GM12864 (cell line): ENCODE measurements around the gene TAF9B.
"Not testable (repeated sequence)": the region's sequence is repeated elsewhere in the genome, so short reads cannot be mapped to it uniquely, and the experiment has no call there.

Experiments
- DNase-seq: peaks from one replicate; pipeline ENCODE4 v3.0.0-alpha.2; 2011; ENCODE audit warnings: low read depth
- H3K4me3 ChIP-seq: 2 replicates; pipeline ENCODE4 v1.5.1; 2011; ENCODE audit warnings: mild to moderate bottlenecking, low read depth, low read length, control low read depth
- TF ChIP-seq, protein P1 (sequence below): IDR thresholded peaks from 2 replicates; pipeline ENCODE4 v1.5.1; 2011; ENCODE audit warnings: low read depth, mild to moderate bottlenecking, moderate library complexity, low read length, control low read depth, inconsistent platforms; ENCODE audit errors: missing control alignments

Gene TAF9B

DNA sequence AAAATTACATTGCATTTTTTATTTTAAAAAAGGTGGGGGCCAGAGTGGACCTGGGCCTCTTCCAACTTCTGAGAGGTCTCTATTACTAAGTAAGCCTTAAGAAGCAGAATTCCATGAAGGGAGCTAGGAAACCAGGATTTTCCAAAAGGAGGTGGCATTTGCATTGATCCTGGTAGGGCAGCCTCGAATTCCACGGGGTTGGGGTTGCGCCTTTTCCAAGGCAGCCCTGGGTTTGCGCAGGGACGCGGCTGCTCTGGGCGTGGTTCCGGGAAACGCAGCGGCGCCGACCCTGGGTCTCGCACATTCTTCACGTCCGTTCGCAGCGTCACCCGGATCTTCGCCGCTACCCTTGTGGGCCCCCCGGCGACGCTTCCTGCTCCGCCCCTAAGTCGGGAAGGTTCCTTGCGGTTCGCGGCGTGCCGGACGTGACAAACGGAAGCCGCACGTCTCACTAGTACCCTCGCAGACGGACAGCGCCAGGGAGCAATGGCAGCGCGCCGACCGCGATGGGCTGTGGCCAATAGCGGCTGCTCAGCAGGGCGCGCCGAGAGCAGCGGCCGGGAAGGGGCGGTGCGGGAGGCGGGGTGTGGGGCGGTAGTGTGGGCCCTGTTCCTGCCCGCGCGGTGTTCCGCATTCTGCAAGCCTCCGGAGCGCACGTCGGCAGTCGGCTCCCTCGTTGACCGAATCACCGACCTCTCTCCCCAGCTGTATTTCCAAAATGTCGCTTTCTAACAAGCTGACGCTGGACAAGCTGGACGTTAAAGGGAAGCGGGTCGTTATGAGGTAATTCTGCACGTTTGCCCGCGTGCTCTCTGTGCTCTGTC lies 35.6 kb downstream of the TAF9B start, which contains the start of gene PGK1:
Gene PGK1, plus strand, starts transcription at position 626 of the 824 bp plus-strand sequence. Its CDS starts 93 bp downstream, at position 719.
- peak within 1 kb of the TSS; percentile 81 for H3K4me3 ChIP-seq
- peak; percentile 92 for DNase-seq
- TF ChIP-seq, protein P1, sequence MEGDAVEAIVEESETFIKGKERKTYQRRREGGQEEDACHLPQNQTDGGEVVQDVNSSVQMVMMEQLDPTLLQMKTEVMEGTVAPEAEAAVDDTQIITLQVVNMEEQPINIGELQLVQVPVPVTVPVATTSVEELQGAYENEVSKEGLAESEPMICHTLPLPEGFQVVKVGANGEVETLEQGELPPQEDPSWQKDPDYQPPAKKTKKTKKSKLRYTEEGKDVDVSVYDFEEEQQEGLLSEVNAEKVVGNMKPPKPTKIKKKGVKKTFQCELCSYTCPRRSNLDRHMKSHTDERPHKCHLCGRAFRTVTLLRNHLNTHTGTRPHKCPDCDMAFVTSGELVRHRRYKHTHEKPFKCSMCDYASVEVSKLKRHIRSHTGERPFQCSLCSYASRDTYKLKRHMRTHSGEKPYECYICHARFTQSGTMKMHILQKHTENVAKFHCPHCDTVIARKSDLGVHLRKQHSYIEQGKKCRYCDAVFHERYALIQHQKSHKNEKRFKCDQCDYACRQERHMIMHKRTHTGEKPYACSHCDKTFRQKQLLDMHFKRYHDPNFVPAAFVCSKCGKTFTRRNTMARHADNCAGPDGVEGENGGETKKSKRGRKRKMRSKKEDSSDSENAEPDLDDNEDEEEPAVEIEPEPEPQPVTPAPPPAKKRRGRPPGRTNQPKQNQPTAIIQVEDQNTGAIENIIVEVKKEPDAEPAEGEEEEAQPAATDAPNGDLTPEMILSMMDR = no peak

DNA sequence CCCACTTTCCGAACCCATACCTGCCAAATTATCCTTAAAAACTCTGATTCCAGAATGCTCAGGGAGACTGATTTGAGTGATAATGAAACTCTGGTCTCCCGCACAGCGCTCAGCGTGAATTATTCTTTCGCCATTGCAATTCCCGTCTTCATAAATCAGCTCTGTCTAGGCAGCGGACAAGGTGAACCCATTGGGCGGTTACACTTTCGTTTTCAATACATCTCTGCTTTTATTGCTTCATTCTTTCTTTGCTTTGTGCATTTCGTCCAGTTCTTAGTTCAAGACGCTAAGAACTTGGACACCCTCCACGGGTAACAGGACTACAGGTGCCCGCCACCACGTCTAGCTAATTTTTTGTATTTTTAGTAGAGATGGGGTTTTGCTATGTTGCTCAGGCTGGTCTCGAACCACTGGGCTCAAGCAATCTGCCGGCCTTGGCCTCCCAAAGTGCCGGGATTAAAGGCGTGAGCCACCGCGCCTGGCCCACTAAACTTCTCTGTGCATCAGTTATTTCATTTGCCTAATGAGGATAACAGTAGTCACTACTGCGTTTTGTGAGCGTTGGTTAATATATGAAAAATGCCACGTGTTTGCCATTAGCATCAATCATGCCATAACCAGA lies 36.3 kb downstream of the TAF9B start:
- TF ChIP-seq, protein P1 = no peak
- no peak for DNase-seq
- peak overlapping the region; percentile 42; the same call in 1 of the 2 replicates for H3K4me3 ChIP-seq

DNA sequence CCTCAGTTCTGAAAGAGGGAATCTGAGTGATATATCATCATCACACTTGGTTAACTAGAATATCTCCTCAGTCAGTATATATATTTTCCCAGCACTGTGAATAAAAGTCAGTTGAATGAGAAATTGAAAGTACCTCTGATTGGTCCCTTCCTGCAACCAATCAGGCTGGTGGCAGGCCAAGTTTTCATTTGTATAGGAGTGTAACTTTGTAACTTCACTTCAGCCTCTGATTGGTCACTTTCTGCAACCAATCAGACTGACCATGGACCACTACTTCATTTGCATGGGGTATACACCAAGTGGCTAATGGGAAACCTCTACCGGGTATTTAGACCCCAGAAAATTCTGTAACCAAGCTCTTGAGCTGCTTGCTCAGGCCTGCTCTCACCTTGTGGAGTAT lies 37.4 kb downstream of the TAF9B start:
- no peak overlapping the region for H3K4me3 ChIP-seq
- TF ChIP-seq, protein P1 = no peak
- no peak for DNase-seq

DNA sequence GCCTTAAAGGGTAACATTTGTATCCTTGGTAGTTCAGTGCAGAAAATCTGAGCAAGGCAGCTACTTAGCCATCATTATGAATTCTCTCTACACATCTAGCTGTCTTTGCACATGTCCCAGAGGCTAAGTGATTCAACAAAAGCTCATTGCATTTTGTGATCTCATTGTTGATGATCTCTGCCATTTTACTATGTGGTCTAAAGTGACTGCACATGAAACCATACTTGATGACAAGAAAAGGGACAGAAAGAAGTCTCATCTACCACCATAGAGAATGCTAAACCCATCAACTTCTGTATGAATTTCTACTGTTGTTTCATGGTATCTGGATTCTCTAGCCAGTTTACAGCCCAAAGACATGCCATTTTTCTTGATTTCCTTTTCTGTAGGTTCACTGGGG lies 41.3 kb downstream of the TAF9B start:
- no peak for DNase-seq
- TF ChIP-seq, protein P1 = no peak
- H3K4me3 ChIP-seq = no peak overlapping the region

DNA sequence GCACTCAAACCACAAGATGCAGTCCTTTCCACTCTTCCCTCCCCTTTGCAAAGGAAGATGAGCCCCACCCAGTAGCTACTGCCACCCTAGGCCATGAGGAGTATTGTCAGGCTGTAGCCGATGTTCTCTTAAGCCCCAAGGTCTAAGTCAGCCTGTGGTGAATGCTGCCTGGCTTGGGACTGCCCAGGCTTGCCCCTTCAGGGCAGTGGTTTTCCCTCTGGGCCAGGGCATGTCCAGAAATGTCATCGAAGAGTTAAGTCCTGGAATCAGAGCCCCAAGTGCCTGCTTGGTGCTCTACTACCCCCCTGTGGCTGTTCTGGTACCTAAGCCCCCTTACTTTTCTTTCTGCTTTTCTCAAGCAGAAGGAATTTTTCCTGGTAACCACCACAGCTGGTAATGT lies 47.2 kb downstream of the TAF9B start:
- DNase-seq = no peak
- TF ChIP-seq, protein P1 = peak; percentile 54
- H3K4me3 ChIP-seq = no peak overlapping the region

DNA sequence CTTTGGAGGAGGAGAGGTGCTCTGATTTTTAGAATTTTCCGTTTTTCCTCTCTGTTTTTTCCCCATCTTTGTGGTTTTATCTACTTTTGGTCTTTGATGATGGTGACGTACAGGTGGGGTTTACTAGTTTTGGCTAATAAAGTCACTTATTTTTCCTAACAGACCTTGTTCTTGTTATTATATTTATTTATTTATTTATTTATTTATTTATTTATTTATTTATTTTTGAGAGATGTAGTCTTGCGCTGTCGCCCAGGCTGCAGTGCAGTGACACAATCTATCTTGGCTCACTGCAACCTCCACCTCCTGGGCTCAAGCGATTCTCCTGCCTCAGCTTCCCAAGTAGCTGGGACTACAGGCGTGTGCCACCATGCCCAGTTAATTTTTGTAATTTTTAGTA lies 58.0 kb downstream of the TAF9B start:
- H3K4me3 ChIP-seq, DNase-seq: not testable (repeated sequence)
